SK-N-SH (cell line): ENCODE results near the gene UBR1. TPM values are rescaled to one million over a fixed set of nuclear protein-coding genes. Genes with fewer than 3 reads are reported as not detected.
"Not testable (repeated sequence)": the region's sequence is repeated elsewhere in the genome, so short reads cannot be mapped to it uniquely, and the experiment has no call there.

Source experiments
- CTCF ChIA-PET: fragments of 300-600, 350-600 bp; formaldehyde crosslinking; extraction: SDS; loops from one replicate; lab custom pipeline; 2021; lab: Yijun Ruan, JAX
- POLR2A ChIA-PET: fragments of 350-600 bp; sonication (Branson Sonifier 250); formaldehyde crosslinking; extraction: SDS; loops from one replicate; lab custom pipeline; 2020; ENCODE audit warnings: antibody characterized with exemption, inconsistent platforms; lab: Yijun Ruan, JAX
- DNase-seq: peaks from one replicate; pipeline ENCODE4 v3.0.0; 2012
- H2AFZ ChIP-seq: fragments of 200-600 bp; sonication (generic); 2 replicates; pipeline ENCODE4 v1.8.1; 2016; ENCODE audit warnings: antibody characterized with exemption, mild to moderate bottlenecking, low read depth
- H3F3A ChIP-seq: fragments of 200-600 bp; sonication (generic); replicated peaks from 2 replicates; pipeline ENCODE3; 2016; ENCODE audit warnings: antibody characterized with exemption, mild to moderate bottlenecking; ENCODE audit not compliant: insufficient read depth
- H3K27ac ChIP-seq, 2 experiments: fragments of 200-500 bp in 1 of 2; fragments of 200-600 bp in 1 of 2; sonication (Bioruptor generic) in 1 of 2; sonication (generic), shearing (Covaris generic) in 1 of 2; 2 replicates each; pipeline versions ENCODE4 v1.5.1 to v1.6.1; 2014 to 2016; ENCODE audit warnings: low read depth in 2 of 2, inconsistent platforms in 1 of 2, low read length in 1 of 2, mild to moderate bottlenecking in 1 of 2, mixed read lengths in 1 of 2
- H3K27me3 ChIP-seq: fragments of 200-600 bp; sonication (generic), shearing (Covaris generic); 2 replicates; pipeline ENCODE4 v1.6.1; 2016; ENCODE audit warnings: mixed run types; ENCODE audit not compliant: insufficient read depth
- H3K36me3 ChIP-seq, 2 experiments: fragments of 200-500 bp in 1 of 2; fragments of 200-600 bp in 1 of 2; sonication (Bioruptor generic) in 1 of 2; sonication (generic) in 1 of 2; replicated peaks in 1 of 2; 2 replicates each; pipeline versions ENCODE3 to v1.5.1; 2014 to 2016; ENCODE audit warnings: low read length in 1 of 2, mild to moderate bottlenecking in 1 of 2; ENCODE audit not compliant: insufficient read depth in 2 of 2, control insufficient read depth in 1 of 2
- H3K4me1 ChIP-seq, 2 experiments: fragments of 200-500 bp in 1 of 2; fragments of 200-600 bp in 1 of 2; sonication (Bioruptor generic) in 1 of 2; sonication (generic), shearing (Covaris generic) in 1 of 2; 2 replicates each; pipeline versions ENCODE4 v1.5.1 to v1.6.1; 2014 to 2016; ENCODE audit warnings: low read depth in 1 of 2, low read length in 1 of 2, mixed run types in 1 of 2; ENCODE audit not compliant: insufficient read depth in 2 of 2, control insufficient read depth in 1 of 2
- H3K4me2 ChIP-seq: fragments of 200-600 bp; sonication (generic), shearing (Covaris generic); 2 replicates; pipeline ENCODE4 v1.6.1; 2017; ENCODE audit warnings: mixed run types
- H3K4me3 ChIP-seq, 2 experiments: fragments of 200-500 bp in 1 of 2; fragments of 200-600 bp in 1 of 2; sonication (Bioruptor generic) in 1 of 2; sonication (generic), shearing (Covaris generic) in 1 of 2; 2 replicates each; pipeline versions ENCODE4 v1.5.1 to v1.8.1; 2014 to 2016; ENCODE audit warnings: low read depth in 2 of 2, inconsistent platforms in 1 of 2, low read length in 1 of 2, mild to moderate bottlenecking in 1 of 2, mixed read lengths in 1 of 2, moderate library complexity in 1 of 2
- H3K79me2 ChIP-seq: fragments of 200-600 bp; sonication (generic); 2 replicates; pipeline ENCODE4 v1.8.1; 2017; ENCODE audit warnings: mild to moderate bottlenecking; ENCODE audit not compliant: insufficient read depth
- H3K9ac ChIP-seq: fragments of 200-600 bp; sonication (generic); 2 replicates; pipeline ENCODE4 v1.6.1; 2017; ENCODE audit warnings: mixed run types
- H3K9me2 ChIP-seq: fragments of 200-600 bp; sonication (generic); 2 replicates; pipeline ENCODE4 v1.6.1; 2017; ENCODE audit warnings: mixed run types
- H3K9me3 ChIP-seq: fragments of 200-600 bp; sonication (generic); 2 replicates; pipeline ENCODE4 v1.6.1; 2017; ENCODE audit warnings: mixed run types, mild to moderate bottlenecking, moderate library complexity
- H4K20me1 ChIP-seq: fragments of 200-600 bp; sonication (generic); 2 replicates; pipeline ENCODE4 v1.6.1; 2017; ENCODE audit warnings: mild to moderate bottlenecking, mixed run types; ENCODE audit not compliant: insufficient read depth
- CTCF ChIP-seq: fragments of 200-600 bp; sonication (generic); IDR thresholded peaks from 2 replicates; pipeline ENCODE4 v1.6.1; 2017; ENCODE audit warnings: antibody characterized with exemption, mild to moderate bottlenecking, moderate library complexity
- FOSL2 ChIP-seq: IDR thresholded peaks from 2 replicates; pipeline ENCODE4 v1.4.0; 2012; ENCODE audit warnings: low read depth, mild to moderate bottlenecking, moderate library complexity, borderline replicate concordance
- FOXJ3 ChIP-seq: sonication (generic); formaldehyde crosslinking; IDR thresholded peaks from 2 replicates; pipeline ENCODE4 v1.5.1; 2020; ENCODE audit warnings: mild to moderate bottlenecking, missing genetic modification reagents
- GATA2 ChIP-seq: sonication (generic); formaldehyde crosslinking; IDR thresholded peaks from 2 replicates; pipeline ENCODE4 v1.5.0; 2020; ENCODE audit warnings: mild to moderate bottlenecking, missing genetic modification reagents
- JUND ChIP-seq: IDR thresholded peaks from 2 replicates; pipeline ENCODE4 v1.4.0; 2012
- MXI1 ChIP-seq: IDR thresholded peaks from 2 replicates; pipeline ENCODE4 v1.6.1; 2012; ENCODE audit warnings: mild to moderate bottlenecking, low read depth, low read length, improper control_type of control experiment
- POLR2AphosphoS5 ChIP-seq: IDR thresholded peaks from 2 replicates; pipeline ENCODE4 v1.6.1; 2012; ENCODE audit warnings: low read depth, low read length
- RFX5 ChIP-seq: IDR thresholded peaks from 2 replicates; pipeline ENCODE4 v1.6.1; 2012; ENCODE audit warnings: mild to moderate bottlenecking, improper control_type of control experiment, low read length
- TCF12 ChIP-seq: IDR thresholded peaks from 2 replicates; pipeline ENCODE4 v1.4.0; 2012
- YY1 ChIP-seq: IDR thresholded peaks from 2 replicates; pipeline ENCODE4 v1.4.0; 2012; ENCODE audit warnings: low read depth, mild to moderate bottlenecking
- WGBS: methylation state at CpG from one replicate; pipeline ENCODE4 v1.1.6; 2017; ENCODE audit warnings: low lambda C conversion rate; 5-methylcytosine and 5-hydroxymethylcytosine counted together
- polyA plus RNA-seq, 3 experiments: library from polyadenylated mRNA; depleted of rRNA; stranded (reverse); fragments of >200 nt; gene quantifications; 2 replicates each; pipeline ENCODE4 v1.2.3, GENCODE V29; 2012

Gene UBR1
- polyA plus RNA-seq, 1 of the 3 experiments (the other 2 are of a cell fraction) = 3.7 TPM

GRCh38 chr15:42986693-42987342 lies 119.0 kb downstream of the UBR1 start:
- Histone ChIP-seq H4K20me1 (no peaks in the 10 kb centered on the region), H3K4me3 (no peak overlapping the region), H3K27me3 (no peaks in the 10 kb centered on the region)
- CTCF ChIA-PET = no interaction called here
- TF ChIP-seq FOXJ3 (CRISPR knock-in tag) = no peak
- TF ChIP-seq FOSL2 = no peak
- TF ChIP-seq CTCF = no peak
- no peak for TF ChIP-seq GATA2 (CRISPR knock-in tag)
- no peak for TF ChIP-seq JUND
- no peak for TF ChIP-seq RFX5
- TF ChIP-seq MXI1 = no peak
- no peak for TF ChIP-seq TCF12
- TF ChIP-seq YY1 = no peak
- TF ChIP-seq, all 33 proteins: peak for 0
- POLR2A ChIA-PET = no interaction called here
- peak; percentile 14 for DNase-seq
- H3K9me3 ChIP-seq = no peaks in the 10 kb centered on the region
- H3K9ac ChIP-seq = no peak overlapping the region
- H3K4me2 ChIP-seq = no peak overlapping the region
- no peaks in the 10 kb centered on the region for H3K9me2 ChIP-seq
- H3K4me1 ChIP-seq = no peaks in the 10 kb centered on the region
- H3K79me2 ChIP-seq = no peaks in the 10 kb centered on the region
- H3K27ac ChIP-seq = no peak overlapping the region
- WGBS = 93% methylated on average over 7 of the region's 20 CpGs
- H3K36me3 ChIP-seq = peaks cover 35 to 39% of the 10 kb centered on the region in 2 experiments
- no peaks in the 10 kb centered on the region for H3F3A ChIP-seq
- H2AFZ ChIP-seq = no peak overlapping the region

GRCh38 chr15:42984493-42985034 lies 121.3 kb downstream of the UBR1 start:
- 100% methylated on average over 1 of the region's 1 CpG for WGBS
- Histone ChIP-seq H3K36me3 (peaks cover 32 to 38% of the 10 kb centered on the region in 2 experiments), H3K9me2 (no peaks in the 10 kb centered on the region), H3K4me3 (no peak overlapping the region), H3K4me2 (no peak overlapping the region), H3K9me3 (no peaks in the 10 kb centered on the region), H3F3A (peaks cover 3% of the 10 kb centered on the region), H3K27me3 (no peaks in the 10 kb centered on the region), H3K27ac (no peak overlapping the region), H2AFZ (no peak overlapping the region), H4K20me1 (no peaks in the 10 kb centered on the region), H3K4me1 (no peaks in the 10 kb centered on the region), H3K79me2 (no peaks in the 10 kb centered on the region), H3K9ac (no peak overlapping the region)
- DNase-seq = peak; percentile 16
- TF ChIP-seq CTCF (peak; percentile 44; the same call in 1 of the 2 replicates), POLR2AphosphoS5 (no peak)
- POLR2A ChIA-PET = no interaction called here
- CTCF ChIA-PET = interaction anchor here (0.5 kb wide), 1 partner anchor 989 kb away, joined by 3 read pairs; no protein-coding TSS in a partner anchor

- not testable (repeated sequence) for H4K20me1 ChIP-seq
Measured at GRCh38 chr15:42979113-42979512, 126.7 kb downstream of the UBR1 start.

More at GRCh38 chr15:42979113-42979512, 126.7 kb downstream of the UBR1 start:
- DNase-seq, H3K79me2 ChIP-seq, H3K4me2 ChIP-seq, H3F3A ChIP-seq, H3K27ac ChIP-seq, H3K9me3 ChIP-seq, CTCF ChIA-PET, H3K9me2 ChIP-seq, POLR2A ChIA-PET, H2AFZ ChIP-seq, H3K27me3 ChIP-seq, H3K4me1 ChIP-seq, H3K9ac ChIP-seq, H3K4me3 ChIP-seq: not testable (repeated sequence)
- peaks cover 47 to 53% of the 10 kb centered on the region in 2 experiments for H3K36me3 ChIP-seq
- whole genome bisulfite sequencing = 93% methylated on average over 6 of the region's 6 CpGs
